ENCODE data around the gene MIF.
A peak's percentile ranks its signal among the peaks of the same experiment; 100 is the strongest.
"Not testable (repeated sequence)": the region's sequence is repeated elsewhere in the genome, so short reads cannot be mapped to it uniquely, and the experiment has no call there.

Gene MIF

DNA sequence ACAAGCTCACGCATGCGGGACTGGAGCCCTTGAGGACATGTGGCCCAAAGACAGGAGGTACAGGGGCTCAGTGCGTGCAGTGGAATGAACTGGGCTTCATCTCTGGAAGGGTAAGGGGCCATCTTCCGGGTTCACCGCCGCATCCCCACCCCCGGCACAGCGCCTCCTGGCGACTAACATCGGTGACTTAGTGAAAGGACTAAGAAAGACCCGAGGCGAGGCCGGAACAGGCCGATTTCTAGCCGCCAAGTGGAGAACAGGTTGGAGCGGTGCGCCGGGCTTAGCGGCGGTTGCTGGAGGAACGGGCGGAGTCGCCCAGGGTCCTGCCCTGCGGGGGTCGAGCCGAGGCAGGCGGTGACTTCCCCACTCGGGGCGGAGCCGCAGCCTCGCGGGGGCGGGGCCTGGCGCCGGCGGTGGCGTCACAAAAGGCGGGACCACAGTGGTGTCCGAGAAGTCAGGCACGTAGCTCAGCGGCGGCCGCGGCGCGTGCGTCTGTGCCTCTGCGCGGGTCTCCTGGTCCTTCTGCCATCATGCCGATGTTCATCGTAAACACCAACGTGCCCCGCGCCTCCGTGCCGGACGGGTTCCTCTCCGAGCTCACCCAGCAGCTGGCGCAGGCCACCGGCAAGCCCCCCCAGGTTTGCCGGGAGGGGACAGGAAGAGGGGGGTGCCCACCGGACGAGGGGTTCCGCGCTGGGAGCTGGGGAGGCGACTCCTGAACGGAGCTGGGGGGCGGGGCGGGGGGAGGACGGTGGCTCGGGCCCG, at the start of gene MIF:
Gene MIF, plus strand, starts transcription at position 439 of the 765 bp plus-strand sequence. Its CDS starts 92 bp downstream, at position 531.
- DNase-seq: peak; percentile 96

- no peak for DNase-seq
Measured at GRCh38 chr22:23844739-23845202, 49.4 kb upstream of the MIF start.

DNA sequence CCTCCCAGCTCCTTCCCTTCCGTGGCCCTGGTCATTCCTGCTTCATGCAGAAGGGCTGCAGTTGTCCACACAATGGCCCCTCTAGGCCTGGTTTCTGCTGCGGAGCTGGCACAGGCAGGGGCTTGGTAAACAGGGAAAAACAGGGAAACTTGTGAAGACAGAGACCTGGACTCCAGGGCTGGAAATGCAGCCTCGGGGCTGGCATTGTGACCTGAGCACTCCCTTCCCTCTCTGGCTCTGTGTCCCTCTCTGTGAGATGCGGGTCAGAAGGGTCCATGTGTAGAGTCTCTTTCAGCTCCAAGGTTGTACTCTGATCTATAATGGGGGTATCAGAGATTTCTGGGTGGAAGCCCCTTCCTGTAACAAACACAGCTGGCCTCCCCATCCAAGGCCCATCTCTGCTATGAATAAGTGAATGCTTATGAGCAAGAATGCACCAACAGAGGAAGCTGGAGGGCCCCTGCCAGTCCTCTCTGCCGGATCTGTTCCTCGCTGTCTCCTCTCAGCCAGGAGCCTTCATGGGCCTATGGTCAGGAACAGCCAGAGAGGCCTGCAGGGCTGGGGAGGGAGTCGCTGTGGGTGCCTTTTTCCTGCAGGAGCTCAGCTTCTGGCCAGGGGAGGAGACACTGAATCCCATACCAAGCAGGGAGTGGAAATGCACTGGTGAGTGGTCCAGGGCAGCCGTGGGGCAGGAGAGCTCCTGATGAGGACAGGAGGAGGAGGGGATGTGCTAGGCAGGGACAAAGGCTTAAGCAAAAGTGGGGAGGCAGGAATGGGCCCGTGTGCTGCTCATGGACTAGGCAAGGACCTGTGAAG, 48.7 kb upstream of the MIF start:
- no peak for DNase-seq

GRCh38 chr22:23846081-23846469, 48.1 kb upstream of the MIF start:
- no peak for DNase-seq

DNA sequence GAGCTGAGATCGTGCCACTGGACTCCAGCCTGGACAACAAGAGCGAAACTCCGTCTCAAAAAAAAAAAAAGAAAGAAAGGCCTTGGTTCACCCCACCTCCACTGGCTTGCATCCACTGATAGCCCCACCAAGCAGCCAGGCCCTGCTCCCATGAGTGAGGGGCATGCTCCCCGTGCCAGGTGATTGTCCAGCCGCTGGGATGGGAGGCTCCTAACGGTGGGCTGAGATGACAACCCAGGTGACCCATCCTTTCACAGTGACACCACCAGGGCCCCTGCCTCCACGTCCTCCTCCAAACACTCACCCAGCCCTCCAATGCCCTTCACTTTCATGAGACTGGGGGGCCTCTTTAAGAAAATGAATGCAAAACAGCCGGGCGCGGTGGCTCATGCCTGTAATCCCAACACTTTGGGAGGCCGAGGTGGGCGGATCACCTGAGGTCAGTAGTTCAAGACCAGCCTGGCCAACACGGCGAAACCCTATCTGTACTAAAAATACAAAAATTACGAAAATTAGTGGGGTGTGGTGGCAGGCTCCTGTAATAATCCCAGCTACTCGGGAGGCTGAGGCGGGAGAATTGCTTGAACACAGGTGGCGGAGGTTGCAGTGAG, 46.8 kb upstream of the MIF start:
- no peak for DNase-seq

- DNase-seq: no peak
Measured at GRCh38 chr22:23847991-23848864, 46.0 kb upstream of the MIF start.

DNA sequence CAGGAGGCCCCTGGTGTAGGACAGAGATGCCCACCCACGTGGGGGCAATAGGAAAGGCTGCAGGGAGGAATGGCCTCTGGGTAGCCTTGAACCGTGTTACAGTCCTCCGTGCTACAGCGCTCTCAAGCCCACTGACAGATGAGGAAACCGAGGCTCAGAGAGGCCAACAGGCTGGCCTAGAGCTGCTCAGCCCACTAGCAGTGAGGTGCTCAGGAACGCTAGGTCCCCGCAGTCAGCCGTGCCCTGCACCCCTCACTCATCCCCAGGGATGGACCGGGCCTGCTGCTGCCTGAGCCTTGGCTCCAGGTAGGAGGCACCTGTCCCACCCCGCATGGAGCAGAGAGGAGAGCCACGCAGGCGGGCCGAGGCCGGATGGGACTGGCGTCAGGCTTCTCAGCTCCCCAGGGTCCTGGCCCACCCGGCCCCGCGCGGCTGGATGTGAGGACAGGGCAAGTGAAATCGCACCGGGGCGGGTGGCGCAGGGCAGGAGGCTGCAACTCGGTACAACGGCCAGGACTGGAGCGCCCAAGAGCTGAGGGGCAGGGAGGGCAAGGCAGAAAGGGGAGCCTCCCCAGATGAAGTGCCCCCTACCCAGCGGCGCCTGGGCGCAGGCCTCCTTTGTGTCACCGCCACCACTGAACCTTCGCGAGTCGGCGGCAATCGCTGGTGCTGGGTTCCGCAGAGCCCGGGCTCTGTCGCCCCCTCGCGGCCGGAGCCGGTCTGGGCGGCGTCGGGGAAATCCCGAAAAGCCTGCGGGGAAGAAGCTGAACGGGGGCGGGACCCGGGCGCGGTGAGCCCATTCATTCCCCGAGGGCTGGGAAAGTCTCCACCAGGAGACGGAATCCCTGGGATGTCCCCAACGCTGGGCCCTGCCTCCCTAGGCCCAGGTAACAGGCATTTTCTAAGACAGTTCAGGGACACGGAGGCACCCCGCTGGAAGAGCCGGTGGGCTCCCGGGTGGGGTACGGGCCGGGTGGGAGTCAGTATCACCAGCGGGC, 44.9 kb upstream of the MIF start:
- DNase-seq: peak; percentile 89

DNA sequence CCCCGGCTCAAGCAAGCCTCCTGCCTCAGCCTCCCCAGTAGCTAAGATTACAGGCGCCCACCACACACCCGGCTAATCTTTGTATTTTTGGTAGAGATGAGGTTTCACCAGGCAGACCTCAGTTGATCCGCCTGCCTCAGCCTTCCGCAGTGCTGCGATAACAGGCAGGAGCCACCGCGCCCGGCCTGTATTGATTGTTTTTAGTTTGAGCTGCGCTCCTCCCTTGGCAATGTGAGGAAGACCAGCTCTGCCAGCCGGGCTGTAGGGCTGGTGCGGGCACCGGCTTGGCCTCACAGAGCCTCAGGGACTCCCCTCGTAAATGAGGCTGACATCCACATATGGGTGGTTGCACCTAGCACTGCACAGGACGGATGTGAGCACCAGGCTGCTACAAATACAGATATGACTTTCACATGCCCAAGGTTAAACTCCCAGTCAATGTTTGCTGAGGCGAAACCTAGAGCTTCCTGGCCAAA, 44.0 kb upstream of the MIF start:
- DNase-seq: no peak

DNA sequence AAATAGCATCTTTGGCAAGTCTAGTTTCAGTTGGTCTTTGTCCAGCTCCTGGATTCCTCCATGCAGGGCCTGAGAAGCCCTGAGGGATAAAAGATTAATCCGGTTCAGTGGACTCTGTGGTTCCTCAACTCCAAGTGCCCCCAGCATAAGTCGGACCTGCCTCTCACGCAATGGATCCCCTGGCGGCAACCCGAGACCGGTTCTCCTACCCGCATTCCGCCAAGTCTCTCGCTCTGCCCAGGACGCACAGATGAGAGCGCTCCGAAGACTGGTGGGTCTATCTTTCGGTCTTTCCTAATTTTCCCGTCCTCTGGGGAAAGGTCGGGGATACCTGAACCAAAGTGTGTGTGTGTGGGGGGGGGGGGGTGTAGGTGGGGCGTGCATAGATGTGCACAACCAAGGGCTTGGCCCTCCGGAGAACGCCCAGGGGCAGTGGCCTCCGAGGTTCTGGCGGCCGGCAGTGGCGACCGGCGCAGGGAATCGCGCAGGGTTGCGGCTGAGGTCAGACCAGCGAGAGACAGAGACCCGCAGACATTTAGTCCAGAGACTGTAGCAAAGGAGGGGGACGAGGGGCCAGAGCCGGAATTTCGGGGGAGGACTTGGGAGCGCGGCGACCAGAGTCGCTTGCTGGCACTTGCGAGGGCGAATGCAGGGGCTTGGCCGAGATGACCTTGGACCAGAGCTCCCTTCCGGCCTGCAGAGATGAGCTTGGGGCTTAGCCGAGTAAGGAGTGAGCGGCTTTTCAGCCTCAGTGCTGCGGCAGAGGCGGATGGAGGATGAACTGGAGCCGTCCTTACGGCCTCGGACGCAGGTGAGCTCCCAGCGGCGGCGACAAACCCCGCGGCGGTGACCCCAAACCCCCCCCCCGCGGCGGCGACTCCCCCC, 37.2 kb upstream of the MIF start:
- no peak for DNase-seq

GRCh38 chr22:23857606-23858483, 36.3 kb upstream of the MIF start, which contains the start of gene SLC2A11:
Gene SLC2A11 (plus strand): TSS chr22:23857875. CDS start chr22:23858000, 125 bp downstream.
- peak; percentile 94 for DNase-seq

DNA sequence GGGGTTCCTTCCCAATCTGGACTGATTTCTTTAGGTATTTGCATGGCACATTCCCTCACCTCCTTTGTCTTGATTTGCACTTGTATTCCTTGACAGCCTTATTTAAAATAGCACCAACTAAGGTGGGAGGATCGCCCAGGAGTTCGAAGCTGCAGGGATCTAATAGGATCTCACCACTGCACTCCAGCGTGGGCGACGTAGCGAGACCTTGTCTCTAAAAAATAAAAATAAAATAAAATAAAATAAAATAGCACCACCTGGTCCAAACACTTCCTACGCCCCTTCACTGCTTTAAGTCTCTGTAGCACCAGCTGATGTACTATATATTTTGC, 35.7 kb upstream of the MIF start:
- no peak for DNase-seq

DNA sequence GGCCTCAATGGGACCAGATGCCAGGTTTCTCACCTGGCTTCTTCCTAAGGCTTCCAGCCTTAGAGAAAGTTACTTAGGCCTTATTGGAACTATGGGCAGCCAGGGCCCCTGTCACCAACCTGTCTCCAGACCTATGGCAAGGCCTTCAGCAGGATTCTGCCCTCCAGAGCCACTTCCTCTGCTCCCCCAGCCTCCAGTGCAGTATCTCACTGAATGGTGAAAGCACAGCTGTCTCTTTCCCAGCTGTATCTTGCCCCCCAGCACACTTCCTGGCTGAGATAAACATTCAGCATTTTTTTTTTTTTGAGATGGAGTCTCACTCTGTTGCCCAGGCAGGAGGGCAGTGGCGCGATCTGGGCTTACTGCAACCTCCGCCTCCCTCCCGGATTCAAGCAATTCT, 35.0 kb upstream of the MIF start:
- no peak for DNase-seq

DNA sequence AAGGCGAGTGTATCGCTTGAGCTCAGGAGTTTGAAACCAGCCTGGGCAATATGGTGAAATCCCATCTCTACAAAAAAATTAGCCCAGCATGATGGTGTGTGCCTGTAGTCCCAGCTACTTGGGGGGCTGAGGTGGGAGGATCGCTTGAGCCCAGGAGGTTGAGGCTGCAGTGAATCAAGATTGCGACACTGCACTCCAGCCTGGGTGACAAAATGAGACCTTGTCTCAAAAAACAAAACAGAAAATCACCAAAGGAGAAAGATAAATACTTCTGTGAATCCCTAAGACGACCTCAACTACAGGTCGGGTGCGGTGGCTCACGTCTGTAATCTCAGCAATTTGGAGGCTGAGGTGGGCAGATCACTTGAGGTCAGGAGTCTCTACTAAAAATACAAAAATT, 34.0 kb upstream of the MIF start:
- DNase-seq: not testable (repeated sequence)

- no peak for DNase-seq
Measured at GRCh38 chr22:23862103-23862502, 32.1 kb upstream of the MIF start.

DNA sequence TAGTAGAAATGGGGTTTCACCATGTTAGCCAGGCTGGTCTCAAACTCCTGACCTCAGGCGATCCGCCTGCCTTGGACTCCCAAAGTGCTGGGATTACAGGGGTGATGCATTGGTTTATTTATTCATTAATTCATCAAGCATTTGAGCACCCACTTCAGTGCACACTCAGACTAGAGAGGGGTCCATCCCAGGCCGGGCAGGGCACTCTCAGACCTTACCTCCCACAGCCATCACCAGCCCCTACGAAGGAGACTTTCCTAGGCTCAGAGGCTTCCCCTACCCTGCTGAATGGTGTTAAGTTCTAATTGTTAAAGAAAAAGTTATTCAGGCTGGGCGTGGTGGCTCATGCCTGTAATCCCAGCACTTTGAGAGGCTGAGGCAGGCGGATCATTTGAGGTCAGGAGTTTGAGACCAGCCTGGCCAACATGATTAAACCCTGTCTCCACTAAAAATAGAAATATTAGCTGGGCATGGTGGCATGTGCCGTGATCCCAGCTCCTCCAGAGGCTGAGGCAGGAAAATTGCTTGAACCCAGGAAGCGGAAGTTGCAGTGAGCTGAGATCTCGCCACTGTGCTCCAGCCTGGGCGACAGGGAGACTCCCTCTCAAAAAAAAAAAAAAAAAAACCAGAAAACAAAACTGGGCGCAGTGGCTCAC, 29.6 kb upstream of the MIF start:
- DNase-seq: not testable (repeated sequence)

- DNase-seq: no peak
Measured at GRCh38 chr22:23868580-23868979, 25.6 kb upstream of the MIF start.

- DNase-seq: no peak
Measured at GRCh38 chr22:23874871-23875270, 19.3 kb upstream of the MIF start.

DNA sequence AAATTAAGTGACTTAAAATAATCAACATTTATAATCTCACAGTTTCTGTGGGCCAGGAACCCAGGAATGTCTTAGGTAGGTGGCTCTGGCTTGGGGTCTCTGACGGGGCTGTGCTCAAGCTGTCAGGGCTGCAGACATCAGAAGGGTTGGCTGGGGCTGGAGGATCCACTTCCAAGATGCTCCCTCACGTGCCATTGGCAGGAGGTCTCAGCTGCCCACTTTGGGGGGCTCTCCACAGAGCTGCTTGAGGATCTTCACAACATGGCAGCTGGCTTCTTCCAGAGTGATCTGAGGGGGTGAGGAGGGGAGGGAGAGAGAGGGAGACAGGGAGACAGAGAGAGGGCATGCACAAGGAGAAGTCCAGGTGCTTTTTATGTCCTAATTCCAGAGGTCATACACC, 18.4 kb upstream of the MIF start:
- DNase-seq: no peak

GRCh38 chr22:23877566-23877965, 16.6 kb upstream of the MIF start:
- DNase-seq: no peak

Measured in stimulated activated CD4-positive, alpha-beta T cell treated with anti-CD3 and anti-CD28 coated beads, Interleukin-4, amount 100 ng/mL, for 1 hour (primary cell).